ENCODE measurements around the gene TRIP6. TPM values are rescaled to one million over a fixed set of nuclear protein-coding genes. Genes with fewer than 3 reads are reported as not detected.

TRIP6 gene
- total RNA-seq = 27.0 and 30.8 TPM in 2 replicates

DNA sequence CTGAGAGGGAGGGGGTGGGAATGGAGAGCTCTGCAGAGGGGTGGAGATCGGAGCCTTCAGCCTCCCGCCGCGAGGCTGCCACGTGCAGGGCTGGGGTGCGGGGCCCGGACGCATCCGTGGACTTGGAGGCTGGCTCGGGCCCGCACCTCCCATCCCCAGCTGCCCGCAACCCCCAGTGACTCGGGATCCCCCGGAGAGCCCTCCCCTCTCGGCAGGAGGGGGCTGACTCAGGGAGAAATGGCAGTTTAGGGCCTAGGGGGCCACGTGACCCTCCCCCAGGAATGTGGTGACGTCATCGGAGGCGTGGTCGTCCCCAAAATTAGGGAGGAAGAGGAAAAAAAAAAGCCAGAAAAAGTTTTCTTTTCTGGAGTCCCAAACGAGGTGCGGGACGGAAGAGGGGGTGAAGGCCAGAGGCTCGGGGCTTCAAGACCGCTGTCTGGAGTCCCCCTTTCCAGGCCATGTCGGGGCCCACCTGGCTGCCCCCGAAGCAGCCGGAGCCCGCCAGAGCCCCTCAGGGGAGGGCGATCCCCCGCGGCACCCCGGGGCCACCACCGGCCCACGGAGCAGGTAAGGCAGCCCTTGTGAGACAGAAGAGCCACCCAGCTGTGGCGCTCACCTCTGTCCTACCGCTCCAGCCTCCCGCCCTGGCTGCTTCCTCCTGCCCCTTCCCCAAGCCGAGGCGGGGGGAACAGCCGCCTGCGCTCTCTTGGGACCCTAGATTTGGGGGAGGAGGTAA is at the start of gene TRIP6:
Gene TRIP6, plus strand, starts transcription at position 348 of the 736 bp plus-strand sequence. Its CDS starts 111 bp downstream, at position 459.
- intact Hi-C loops (cut with micrococcal nuclease) = loop anchor here (5.0 kb wide), 1 partner anchor 350 kb away; the partner anchor contains the start of genes PLOD3 and ZNHIT1

DNA sequence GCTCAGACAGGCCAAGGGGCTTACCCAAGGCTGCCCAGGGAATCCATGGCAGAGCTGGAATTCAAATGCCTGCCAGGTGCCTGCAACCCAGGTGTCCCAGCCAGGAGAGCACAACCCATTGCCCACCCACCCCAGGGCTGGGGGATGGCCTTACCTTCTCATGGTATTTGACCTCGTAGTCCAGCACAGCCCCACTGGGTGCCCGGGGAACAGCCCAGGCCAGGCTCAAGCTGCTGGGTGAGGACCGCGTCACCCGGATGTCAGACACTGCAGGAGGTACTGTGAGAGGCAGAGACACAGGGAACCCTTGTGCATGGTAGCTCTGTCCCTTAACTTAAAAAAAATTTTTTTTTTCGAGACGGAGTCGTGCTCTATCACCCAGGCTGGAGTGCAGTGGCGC is 48.8 kb upstream of the TRIP6 start:
- intact Hi-C loops (cut with micrococcal nuclease) = no loop called here

GRCh38 chr7:100818825-100819224 is 48.4 kb upstream of the TRIP6 start:
- intact Hi-C loops (cut with micrococcal nuclease) = no loop called here

GRCh38 chr7:100819586-100819985 is 47.6 kb upstream of the TRIP6 start:
- intact Hi-C loops (cut with micrococcal nuclease) = no loop called here

GRCh38 chr7:100822236-100823139 is 44.7 kb upstream of the TRIP6 start:
- intact Hi-C loops (cut with micrococcal nuclease) = no loop called here

GRCh38 chr7:100823140-100823525 is 44.1 kb upstream of the TRIP6 start:
- intact Hi-C loops (cut with micrococcal nuclease) = no loop called here

DNA sequence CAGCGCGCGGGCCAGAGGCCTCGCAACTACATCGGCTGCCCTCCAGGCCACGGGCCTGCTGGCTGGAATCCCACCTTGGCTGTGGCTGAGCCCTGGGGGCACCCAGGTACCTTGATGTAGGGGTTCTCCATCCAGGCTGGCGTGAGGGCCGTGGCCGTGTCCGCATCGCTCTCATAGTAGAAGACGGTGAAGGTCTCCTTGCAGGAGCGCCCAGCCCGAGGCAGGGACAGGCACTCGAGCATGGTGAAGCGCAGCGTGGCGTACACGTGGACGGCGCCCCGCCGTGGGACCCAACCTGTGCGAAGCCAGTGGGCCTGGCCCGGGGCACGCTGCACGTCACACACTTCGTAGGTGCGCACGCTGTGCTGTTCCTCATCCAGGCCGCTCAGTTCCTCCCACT is 43.7 kb upstream of the TRIP6 start:
- intact Hi-C loops (cut with micrococcal nuclease) = no loop called here

- intact Hi-C loops (cut with micrococcal nuclease) = no loop called here
These were observed 42.5 kb upstream of the TRIP6 start for GRCh38 chr7:100824499-100825214.

DNA sequence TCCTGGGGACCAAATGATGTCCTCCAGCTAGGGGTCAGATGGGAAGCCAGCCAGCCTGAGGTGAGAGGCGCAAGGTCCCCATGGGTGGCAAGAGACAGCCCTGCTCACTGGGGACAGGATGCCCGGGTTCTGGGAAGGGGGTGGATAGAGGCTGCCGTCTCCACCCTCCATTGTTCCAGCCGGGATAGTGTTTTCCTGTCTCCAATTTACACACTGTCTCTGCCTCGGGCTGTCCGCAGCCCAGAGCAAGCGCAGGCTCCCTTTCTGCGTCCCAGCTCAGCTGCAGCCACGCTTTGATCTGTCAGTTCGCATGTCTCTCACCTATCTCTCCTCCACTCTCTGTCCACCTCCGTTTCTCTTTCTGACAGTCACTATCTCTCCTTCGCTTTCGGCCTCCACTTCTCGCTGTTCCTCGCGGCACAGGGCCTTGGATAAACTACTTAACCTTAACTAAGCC is 41.9 kb upstream of the TRIP6 start:
- intact Hi-C loops (cut with micrococcal nuclease) = no loop called here

DNA sequence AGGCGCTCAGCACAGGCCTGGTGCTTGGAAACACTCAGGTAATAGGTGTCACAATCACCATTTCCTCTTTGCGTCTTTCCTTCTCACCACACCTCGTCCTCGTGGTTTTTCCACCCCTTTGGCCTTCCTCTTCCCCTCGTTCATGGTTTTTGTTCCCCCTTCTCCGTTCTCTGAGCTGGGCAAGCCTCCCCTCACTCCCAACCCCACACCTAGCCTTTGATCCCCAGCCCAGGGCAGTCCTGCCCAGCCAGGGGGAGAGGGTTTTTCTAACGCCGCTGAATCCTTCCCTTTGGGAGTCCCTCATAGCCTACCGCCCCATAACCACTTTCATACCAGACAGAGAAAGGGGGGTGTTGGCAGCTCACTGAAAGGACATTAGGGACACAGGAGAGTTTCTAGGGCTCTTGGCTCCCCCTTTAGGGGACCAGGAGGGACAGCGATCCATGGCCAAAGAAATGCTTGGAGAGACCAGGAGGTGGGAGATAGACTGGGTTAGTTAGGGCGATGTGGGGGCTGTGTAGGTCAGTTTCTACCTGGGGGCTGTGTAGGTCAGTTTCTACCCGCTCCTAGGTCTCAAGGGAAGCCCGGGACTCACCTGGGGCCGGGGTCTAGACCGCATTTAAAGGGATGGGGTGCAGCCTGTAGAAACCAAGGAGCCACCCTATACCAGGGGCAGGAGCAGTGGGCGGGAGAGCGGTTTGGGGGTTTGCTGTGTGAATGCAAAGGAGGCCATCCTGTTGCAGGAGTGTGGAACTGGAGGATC is 41.3 kb upstream of the TRIP6 start:
- intact Hi-C loops (cut with micrococcal nuclease) = no loop called here

GRCh38 chr7:100826514-100827329 is 40.5 kb upstream of the TRIP6 start:
- intact Hi-C loops (cut with micrococcal nuclease) = no loop called here

- intact Hi-C loops (cut with micrococcal nuclease) = no loop called here
These were observed 39.6 kb upstream of the TRIP6 start, which contains the start of gene EPHB4 for GRCh38 chr7:100827330-100828226. TSS of gene EPHB4 (minus strand) at chr7:100827523. CDS start at chr7:100827030, 493 bp downstream.

GRCh38 chr7:100829150-100829716 is 38.0 kb upstream of the TRIP6 start:
- intact Hi-C loops (cut with micrococcal nuclease) = no loop called here

GRCh38 chr7:100830396-100830795 is 36.8 kb upstream of the TRIP6 start:
- intact Hi-C loops (cut with micrococcal nuclease) = no loop called here

DNA sequence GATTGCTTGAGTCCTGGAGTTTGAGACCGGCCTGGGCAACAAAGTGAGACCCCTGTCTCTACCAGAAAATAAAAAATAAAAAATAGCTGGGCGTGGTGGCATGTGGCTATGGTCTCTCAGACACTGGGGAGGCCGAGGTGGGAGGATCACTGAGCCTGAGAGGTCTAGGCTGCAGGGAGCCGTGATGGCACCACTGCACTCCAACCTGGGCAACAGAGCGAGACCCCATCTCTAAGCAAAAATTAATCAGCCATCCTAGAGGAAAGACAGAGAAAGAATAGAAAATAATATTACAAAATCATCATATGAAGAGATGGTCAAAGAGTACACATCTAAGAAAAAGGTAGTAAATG is 34.9 kb upstream of the TRIP6 start:
- intact Hi-C loops (cut with micrococcal nuclease) = no loop called here

- intact Hi-C loops (cut with micrococcal nuclease) = loop anchor here (5.0 kb wide), 1 partner anchor 34 kb away; no protein-coding TSS in a partner anchor
These were observed 31.0 kb upstream of the TRIP6 start for GRCh38 chr7:100835903-100836811.

DNA sequence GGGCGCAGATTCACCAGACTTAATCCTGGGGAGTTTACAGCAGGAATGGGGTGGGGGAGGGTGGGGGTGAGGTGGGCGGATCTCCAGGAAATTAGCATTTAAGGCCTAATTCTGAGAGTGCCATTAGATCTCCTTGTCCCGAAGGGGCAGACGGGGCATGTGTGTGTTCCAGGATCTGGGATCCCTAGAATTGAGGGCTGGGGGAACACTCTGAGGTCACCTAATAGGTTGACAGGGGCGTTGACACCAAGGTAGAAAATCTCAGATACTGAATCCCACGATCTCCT is 30.4 kb upstream of the TRIP6 start:
- intact Hi-C loops (cut with micrococcal nuclease) = loop anchor here (5.0 kb wide), 1 partner anchor 34 kb away; no protein-coding TSS in a partner anchor
